ENCODE measurements around the gene ABHD14A.
A peak's percentile ranks its signal among the peaks of the same experiment; 100 is the strongest.

ABHD14A gene

DNA sequence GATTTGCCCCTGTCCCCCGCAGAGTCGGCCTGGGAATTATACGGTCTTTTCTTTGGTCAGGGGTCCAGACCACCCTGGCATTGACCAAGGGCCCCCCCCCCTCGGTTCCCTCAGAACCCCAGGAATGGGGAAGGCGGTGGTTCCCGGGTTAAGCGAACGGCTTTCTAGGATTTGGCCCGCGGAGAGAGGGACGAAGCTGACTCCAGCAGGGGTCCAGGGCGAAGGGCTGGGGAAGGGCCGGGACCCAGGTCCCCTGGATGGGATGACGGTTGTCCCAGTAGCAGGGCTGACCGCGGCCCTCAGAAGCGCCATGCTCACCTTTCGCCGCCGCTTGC lies 33.4 kb upstream of the ABHD14A start:
- DNase-seq (ENCODE audit: low read depth, low spot score), result no peak

DNA sequence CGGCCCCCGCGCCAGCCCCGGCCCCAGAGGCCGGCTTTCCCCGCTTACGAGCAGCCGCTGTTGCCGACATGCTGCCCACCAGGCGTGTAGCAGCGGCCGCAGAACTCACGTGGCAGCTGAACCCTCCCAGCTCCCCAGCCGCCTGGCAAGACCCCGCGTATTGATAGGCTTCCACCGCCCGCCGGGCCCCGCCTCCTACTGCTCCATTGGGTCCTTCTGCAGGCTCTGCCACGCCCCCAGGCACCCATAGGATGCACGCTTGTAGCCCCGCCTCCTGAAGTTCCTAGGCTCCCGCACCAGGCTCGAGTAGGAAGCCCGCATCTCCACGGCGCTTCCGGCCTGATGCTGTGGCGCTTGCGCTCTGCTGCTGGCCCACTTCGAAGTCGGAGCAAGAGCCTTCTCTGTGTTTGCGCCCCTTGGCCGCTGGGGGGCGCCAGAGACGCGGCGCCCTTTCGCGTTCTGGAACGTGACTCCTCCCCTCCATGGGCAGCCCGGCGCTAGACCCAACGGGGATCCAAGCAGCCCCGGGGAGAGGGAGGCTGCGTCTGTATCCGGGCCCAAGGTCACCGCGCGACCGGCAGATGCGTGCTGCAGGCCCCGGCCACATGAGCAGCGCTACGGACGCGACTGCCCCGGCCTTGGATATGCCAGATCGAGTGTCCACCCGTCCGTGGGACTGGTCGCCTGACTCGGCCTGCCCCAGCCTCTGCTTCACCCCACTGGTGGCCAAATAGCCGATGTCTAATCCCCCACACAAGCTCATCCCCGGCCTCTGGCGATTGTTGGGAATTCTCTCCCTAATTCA lies 32.9 kb upstream of the ABHD14A start, which contains the start of the genes PARP3 and RRP9:
Gene PARP3, plus strand, starts transcription at position 566 of the 805 bp plus-strand sequence. CDS start 993 bp downstream, outside the sequence.
Gene RRP9, minus strand, starts transcription at position 107 of the 805 bp plus-strand sequence. Its CDS starts 37 bp downstream, at position 70.
- DNase-seq (ENCODE audit: low read depth, low spot score), result peak; percentile 100

GRCh38 chr3:51942603-51943450 lies 32.0 kb upstream of the ABHD14A start:
- DNase-seq (ENCODE audit: low read depth, low spot score), result no peak

DNA sequence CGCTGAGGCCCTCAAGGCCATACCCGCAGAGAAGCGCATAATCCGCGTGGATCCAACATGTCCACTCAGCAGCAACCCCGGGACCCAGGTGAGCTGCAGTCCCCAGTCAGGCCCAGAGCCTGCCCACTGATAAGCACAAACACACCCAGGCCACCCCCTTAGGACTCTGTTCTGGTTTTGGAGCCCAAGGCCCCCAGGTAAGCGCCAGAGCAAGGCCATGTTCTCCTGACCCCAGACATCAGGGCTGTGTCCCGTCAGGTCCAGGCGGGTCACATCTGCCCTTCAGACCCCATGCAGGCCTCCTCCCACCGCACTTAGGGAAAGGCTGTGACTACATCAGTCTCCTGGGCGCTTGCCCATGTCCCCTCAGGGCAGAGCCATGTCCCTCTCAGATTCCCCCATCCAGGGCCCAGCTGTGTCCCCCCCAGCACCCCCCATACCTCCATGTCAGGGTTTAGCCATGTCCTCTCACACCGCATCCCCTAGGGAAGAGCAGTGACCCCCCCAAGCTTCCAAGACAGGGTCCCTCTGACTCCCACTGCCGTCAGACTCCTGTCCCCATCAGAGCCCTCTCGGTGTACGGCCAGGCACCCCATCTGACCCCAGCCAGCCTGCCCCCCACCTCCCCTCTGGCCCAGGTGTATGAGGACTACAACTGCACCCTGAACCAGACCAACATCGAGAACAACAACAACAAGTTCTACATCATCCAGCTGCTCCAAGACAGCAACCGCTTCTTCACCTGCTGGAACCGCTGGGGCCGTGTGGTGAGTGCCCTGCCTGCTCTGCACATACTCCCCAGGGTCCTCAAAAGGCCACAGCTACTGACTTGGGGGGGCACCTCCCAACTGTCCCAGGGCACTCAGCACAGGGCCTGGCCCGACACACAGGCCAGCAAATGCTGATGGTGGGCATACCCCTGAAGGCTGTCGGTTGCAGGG lies 31.1 kb upstream of the ABHD14A start:
- DNase-seq (ENCODE audit: low read depth, low spot score), result no peak

DNA sequence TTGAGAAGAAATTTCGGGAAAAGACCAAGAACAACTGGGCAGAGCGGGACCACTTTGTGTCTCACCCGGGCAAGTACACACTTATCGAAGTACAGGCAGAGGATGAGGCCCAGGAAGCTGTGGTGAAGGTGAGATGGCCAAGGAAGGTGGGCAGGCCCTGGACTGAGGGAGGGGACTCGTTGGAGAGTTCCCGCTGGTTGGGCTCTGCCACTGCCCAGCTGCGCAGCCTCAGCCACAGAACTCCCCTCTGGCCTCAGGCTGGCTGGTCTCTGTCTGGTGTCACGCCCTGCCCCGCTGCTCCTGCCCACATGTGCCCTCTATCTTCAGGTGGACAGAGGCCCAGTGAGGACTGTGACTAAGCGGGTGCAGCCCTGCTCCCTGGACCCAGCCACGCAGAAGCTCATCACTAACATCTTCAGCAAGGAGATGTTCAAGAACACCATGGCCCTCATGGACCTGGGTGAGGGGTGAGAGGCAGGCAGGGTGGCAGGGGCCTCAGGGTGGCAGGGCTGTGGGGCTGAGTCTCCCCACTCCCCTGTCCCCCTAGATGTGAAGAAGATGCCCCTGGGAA lies 30.3 kb upstream of the ABHD14A start:
- DNase-seq (ENCODE audit: low read depth, low spot score), result peak; percentile 52

DNA sequence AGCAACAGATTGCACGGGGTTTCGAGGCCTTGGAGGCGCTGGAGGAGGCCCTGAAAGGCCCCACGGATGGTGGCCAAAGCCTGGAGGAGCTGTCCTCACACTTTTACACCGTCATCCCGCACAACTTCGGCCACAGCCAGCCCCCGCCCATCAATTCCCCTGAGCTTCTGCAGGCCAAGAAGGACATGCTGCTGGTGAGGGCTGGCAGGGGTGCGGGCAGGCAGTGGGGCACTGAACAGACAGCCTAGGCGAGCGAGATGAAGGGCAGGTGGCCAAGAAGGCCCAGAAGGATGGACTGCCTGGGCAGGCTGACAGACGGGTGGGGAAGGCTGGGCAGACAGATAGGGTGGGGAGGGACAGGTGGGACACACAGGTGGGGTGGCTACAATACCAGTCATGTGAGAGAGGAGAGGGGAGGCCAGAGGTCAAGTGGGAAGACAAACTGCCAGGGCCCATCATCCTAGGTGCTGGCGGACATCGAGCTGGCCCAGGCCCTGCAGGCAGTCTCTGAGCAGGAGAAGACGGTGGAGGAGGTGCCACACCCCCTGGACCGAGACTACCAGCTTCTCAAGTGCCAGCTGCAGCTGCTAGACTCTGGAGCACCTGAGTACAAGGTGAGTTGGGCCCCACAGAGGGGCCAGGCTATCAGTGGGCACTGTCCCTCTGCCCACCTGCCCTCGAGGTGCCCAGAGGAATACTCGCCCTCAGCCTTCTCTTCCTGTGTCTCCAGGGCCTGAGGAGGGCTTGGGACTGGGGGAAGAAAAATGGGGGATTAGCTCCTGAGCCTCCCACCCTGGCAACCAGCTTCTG lies 29.6 kb upstream of the ABHD14A start:
- DNase-seq (ENCODE audit: low read depth, low spot score), result no peak

DNA sequence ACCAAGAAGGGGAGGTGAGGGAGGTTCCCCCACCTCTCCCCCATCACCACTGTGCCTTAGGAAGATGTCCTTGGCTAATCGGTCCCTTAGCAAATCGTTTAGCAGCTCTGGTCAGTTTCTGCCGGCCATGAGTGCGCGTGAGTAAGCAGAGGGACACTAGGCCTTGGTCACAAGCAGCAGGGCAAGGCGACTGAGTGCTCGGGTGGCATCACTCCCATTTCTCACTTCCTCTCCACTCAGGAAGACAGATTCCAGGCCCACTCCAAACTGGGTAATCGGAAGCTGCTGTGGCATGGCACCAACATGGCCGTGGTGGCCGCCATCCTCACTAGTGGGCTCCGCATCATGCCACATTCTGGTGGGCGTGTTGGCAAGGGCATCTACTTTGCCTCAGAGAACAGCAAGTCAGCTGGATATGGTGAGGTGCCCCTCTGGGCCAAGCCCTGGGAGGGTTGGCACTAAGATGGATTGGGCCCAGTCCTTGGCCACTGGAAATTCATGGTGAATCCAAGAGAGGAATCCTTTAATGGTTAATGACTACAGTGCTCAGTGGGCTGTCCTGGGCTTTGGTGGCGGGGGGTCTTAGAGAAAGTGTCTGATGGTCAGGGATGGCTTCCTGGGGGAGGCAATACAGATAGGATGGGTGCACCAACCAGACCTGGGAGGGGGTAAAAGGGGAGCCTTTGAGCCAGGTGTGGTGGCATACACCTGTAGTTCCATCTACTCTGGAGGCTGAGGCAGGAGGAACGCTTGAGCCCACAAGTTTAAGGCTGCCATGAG lies 28.7 kb upstream of the ABHD14A start:
- no peak for DNase-seq (ENCODE audit: low read depth, low spot score)

DNA sequence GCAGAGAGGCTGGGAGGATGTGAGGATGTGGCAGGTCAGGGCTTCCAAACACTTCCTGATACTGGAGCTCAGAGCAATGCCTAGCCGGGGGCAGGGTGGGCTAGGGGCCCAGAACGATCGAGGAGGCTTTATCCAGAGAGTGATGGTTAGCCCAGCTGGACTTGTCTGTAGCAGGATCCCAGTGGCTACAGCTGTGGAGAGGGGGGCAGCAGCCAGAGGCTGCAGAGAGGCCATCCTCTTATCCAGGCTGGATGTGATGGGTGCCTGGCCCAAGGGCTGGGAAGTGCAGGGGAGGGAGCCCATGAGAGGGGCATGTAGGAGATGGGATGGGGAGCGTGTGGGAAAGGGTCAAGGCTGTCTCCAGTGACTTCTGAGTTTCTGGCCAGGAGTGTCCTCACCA lies 28.1 kb upstream of the ABHD14A start:
- DNase-seq (ENCODE audit: low read depth, low spot score), result no peak

- peak; percentile 10 for DNase-seq (ENCODE audit: low read depth, low spot score)
These were observed 27.5 kb upstream of the ABHD14A start for GRCh38 chr3:51947215-51947900.

- DNase-seq (ENCODE audit: low read depth, low spot score), result no peak
These were observed 26.8 kb upstream of the ABHD14A start for GRCh38 chr3:51948016-51948580.

GRCh38 chr3:51949121-51949520 lies 25.7 kb upstream of the ABHD14A start:
- DNase-seq (ENCODE audit: low read depth, low spot score), result no peak

DNA sequence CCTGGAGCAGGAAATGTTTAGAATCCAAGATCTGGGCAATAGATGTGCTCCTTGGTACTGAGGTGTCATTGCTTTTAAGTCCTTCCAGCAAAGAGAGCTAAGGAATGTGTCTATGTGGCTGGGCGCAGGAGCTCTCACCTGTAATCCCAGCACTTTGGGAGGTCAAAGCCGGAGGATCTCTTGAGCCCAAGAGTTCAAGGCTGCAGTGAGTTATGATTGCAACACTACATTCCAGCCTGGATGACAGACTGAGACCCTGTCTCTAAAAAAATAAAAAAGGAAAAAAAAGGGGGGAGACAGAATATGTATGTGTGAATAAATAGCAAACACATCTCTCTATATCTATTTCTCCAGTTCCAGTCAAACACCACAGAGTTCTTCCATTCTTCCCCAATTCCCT lies 24.0 kb upstream of the ABHD14A start:
- no peak for DNase-seq (ENCODE audit: low read depth, low spot score)

DNA sequence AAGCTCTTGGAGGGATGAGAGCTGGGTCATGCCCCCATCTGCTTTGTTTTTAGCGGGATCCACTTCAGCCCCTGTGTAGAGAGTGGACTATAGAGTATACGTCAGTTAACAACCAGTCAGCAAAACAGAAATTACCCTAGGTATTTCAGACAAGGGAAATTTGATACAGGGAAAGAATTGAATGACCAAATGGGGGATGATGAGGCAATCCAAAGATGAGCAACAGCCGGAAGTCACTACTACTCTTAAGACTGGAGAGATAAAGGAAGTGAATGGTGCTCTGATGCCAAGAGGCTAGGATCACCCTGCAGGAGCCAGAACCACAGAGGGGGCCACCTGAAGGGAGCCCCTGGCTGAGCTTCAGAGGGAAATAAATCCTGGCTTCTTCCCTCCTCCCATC lies 21.4 kb upstream of the ABHD14A start:
- DNase-seq (ENCODE audit: low read depth, low spot score), result no peak

DNA sequence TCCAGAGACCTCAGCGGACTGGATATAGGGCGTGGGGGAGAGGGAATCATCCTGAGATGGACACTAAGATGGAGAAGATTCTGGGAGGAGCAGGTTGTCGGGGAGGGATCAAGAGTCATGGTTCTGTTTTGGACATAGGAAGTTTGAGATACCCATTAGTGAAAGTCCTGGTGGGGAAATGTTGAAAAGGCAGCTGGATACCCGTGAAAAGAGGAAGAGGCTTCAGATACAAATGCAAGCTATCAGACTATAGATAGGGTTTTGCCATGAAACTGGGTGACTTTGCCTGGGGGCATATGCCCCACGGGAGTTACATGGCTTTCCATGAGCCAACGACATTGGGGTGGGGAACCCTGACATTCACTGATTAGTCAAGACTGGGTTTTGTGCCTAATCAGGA lies 20.8 kb upstream of the ABHD14A start:
- DNase-seq (ENCODE audit: low read depth, low spot score), result no peak

- DNase-seq (ENCODE audit: low read depth, low spot score), result no peak
These were observed 20.2 kb upstream of the ABHD14A start for GRCh38 chr3:51954713-51955112.

DNA sequence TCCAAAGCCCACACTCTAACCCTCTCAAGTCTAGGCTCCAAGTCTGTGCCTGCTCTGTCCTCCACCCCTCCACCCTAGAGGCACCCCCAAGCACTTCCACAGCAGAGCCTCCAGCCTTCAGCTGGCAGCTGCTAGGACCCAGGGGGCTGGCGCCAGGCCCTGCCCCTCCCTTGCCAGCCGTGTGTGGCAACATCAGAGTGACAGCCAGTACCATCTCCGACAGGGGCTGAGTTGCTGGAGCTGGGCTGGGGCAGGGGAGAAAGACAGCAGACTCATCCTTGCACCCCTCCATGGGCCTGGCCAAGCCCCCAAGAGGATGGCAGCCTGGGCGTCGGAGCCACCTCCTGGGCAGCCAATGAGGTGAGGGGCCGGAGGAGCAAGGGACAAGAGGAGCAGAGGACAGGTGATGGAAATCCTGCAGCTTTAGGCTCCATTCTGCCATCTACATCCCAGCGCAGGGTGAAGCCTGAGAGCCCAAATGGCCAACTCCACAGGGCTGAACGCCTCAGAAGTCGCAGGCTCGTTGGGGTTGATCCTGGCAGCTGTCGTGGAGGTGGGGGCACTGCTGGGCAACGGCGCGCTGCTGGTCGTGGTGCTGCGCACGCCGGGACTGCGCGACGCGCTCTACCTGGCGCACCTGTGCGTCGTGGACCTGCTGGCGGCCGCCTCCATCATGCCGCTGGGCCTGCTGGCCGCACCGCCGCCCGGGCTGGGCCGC lies 19.5 kb upstream of the ABHD14A start, which contains the start of gene GPR62:
Gene GPR62, plus strand, starts transcription at position 207 of the 718 bp plus-strand sequence. Its CDS starts 272 bp downstream, at position 479.
- DNase-seq (ENCODE audit: low read depth, low spot score), result no peak

GRCh38 chr3:51955893-51956770 lies 18.7 kb upstream of the ABHD14A start:
- DNase-seq (ENCODE audit: low read depth, low spot score), result peak; percentile 82
